Karpas-422 (cell line): ENCODE results near the gene GUCA1A. TPM values are rescaled to one million over a fixed set of nuclear protein-coding genes. Genes with fewer than 3 reads are reported as not detected.

Source experiments
- DNase-seq: peaks from one replicate; pipeline ENCODE4 v3.0.0-alpha.2; 2015
- H2AFZ ChIP-seq: fragments of 200-600 bp; sonication (generic); 2 replicates; pipeline ENCODE4 v1.6.1; 2014; ENCODE audit warnings: antibody characterized with exemption, low read length, mixed read lengths
- H3K27ac ChIP-seq: fragments of 200-600 bp; sonication (generic); 2 replicates; pipeline ENCODE4 v1.5.1; 2014; ENCODE audit warnings: mild to moderate bottlenecking, low read length, moderate library complexity
- H3K27me3 ChIP-seq: fragments of 200-600 bp; sonication (generic); 2 replicates; pipeline ENCODE4 v1.6.1; 2014; ENCODE audit warnings: low read length, mixed read lengths
- H3K36me3 ChIP-seq: fragments of 200-600 bp; sonication (generic); 2 replicates; pipeline ENCODE4 v1.6.1; 2014; ENCODE audit warnings: low read length, mixed read lengths; ENCODE audit not compliant: insufficient read depth
- H3K4me1 ChIP-seq: fragments of 200-600 bp; sonication (generic); 2 replicates; pipeline ENCODE4 v1.6.1; 2014; ENCODE audit warnings: mild to moderate bottlenecking, low read length, mixed read lengths
- H3K4me2 ChIP-seq: fragments of 200-600 bp; sonication (generic); 2 replicates; pipeline ENCODE4 v1.6.1; 2014; ENCODE audit warnings: low read length, low read depth, mild to moderate bottlenecking; ENCODE audit not compliant: poor library complexity, severe bottlenecking
- H3K4me3 ChIP-seq: fragments of 200-600 bp; sonication (generic); 2 replicates; pipeline ENCODE4 v1.5.1; 2014; ENCODE audit warnings: mild to moderate bottlenecking, antibody characterized with exemption, low read length, mixed read lengths
- H3K79me2 ChIP-seq: fragments of 200-600 bp; sonication (generic); 2 replicates; pipeline ENCODE4 v1.6.1; 2014; ENCODE audit warnings: mild to moderate bottlenecking, low read length, mixed read lengths
- H3K9ac ChIP-seq: fragments of 200-600 bp; sonication (generic); 2 replicates; pipeline ENCODE4 v1.6.0; 2014; ENCODE audit warnings: low read length
- H3K9me2 ChIP-seq: fragments of 200-600 bp; sonication (generic), shearing (Covaris generic); replicated peaks from 2 replicates; pipeline ENCODE4 v1.6.0; 2014; ENCODE audit warnings: mild to moderate bottlenecking, low read length, moderate library complexity; ENCODE audit not compliant: insufficient read depth
- H3K9me3 ChIP-seq: fragments of 300-700, 200-600 bp; sonication (generic); 2 replicates; pipeline ENCODE4 v1.6.1; 2014; ENCODE audit warnings: low read length, mixed read lengths
- H4K20me1 ChIP-seq: fragments of 200-600 bp; sonication (generic); 2 replicates; pipeline ENCODE4 v1.6.1; 2014; ENCODE audit warnings: mild to moderate bottlenecking, antibody characterized with exemption, low read length, low read depth; ENCODE audit not compliant: insufficient read depth
- total RNA-seq: library from RNA; depleted of rRNA; stranded (reverse); fragments of >200 nt; shearing (Covaris generic); gene quantifications from 2 replicates; pipeline ENCODE4 v1.2.3, GENCODE V29; 2014; ENCODE audit warnings: low replicate concordance

GUCA1A gene
- total RNA-seq, 1 experiment from 2014 or later, result not detected

DNA sequence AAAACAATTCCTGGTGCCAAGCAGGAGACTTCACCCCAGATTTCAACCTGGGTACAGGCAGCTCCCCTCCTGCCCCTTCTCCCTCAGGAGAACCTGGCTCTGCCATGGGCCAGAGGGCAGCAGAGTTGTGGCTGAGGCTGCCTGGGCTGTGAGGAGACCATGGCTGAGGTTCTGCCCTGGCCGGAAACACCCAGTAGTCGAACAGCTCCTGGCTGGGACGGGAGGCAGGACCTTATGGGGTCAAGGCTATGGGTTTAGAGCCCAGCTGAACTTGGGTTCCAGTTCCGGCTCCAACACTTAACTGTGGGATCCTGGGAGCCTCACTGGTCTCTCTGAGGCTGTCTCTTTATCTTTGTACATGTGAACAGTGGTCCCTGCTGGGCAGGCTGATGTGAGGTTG, 39.2 kb upstream of the GUCA1A start:
- no peak overlapping the region for H2AFZ ChIP-seq
- no peaks in the 10 kb centered on the region for H3K9me2 ChIP-seq
- no peak overlapping the region for H3K9ac ChIP-seq
- H3K9me3 ChIP-seq, result no peaks in the 10 kb centered on the region
- H3K27ac ChIP-seq, result no peak overlapping the region
- H3K4me3 ChIP-seq, result no peak overlapping the region
- H3K4me2 ChIP-seq, result no peak overlapping the region
- H3K27me3 ChIP-seq, result no peaks in the 10 kb centered on the region
- no peaks in the 10 kb centered on the region for H3K79me2 ChIP-seq
- peaks cover 21% of the 10 kb centered on the region for H3K4me1 ChIP-seq
- no peaks in the 10 kb centered on the region for H4K20me1 ChIP-seq
- H3K36me3 ChIP-seq, result no peaks in the 10 kb centered on the region
- no peak for DNase-seq

- peak; percentile 49 for DNase-seq
- no peaks in the 10 kb centered on the region for H4K20me1 ChIP-seq
- H3K27me3 ChIP-seq, result no peaks in the 10 kb centered on the region
- peak overlapping the region; percentile 34; the same call in 1 of the 2 replicates for H2AFZ ChIP-seq
- no peak overlapping the region for H3K27ac ChIP-seq
- H3K36me3 ChIP-seq, result no peaks in the 10 kb centered on the region
- no peaks in the 10 kb centered on the region for H3K79me2 ChIP-seq
- no peak overlapping the region for H3K4me2 ChIP-seq
- no peaks in the 10 kb centered on the region for H3K9me3 ChIP-seq
- peaks cover 24% of the 10 kb centered on the region for H3K4me1 ChIP-seq
- H3K9me2 ChIP-seq, result no peaks in the 10 kb centered on the region
- no peak overlapping the region for H3K4me3 ChIP-seq
- no peak overlapping the region for H3K9ac ChIP-seq
These were observed 38.0 kb upstream of the GUCA1A start for GRCh38 chr6:42135161-42135560.

- Histone ChIP-seq H3K27me3 (no peaks in the 10 kb centered on the region), H3K9me2 (no peaks in the 10 kb centered on the region), H3K9me3 (no peaks in the 10 kb centered on the region), H3K4me2 (no peak overlapping the region), H4K20me1 (no peaks in the 10 kb centered on the region), H3K4me1 (peaks cover 28% of the 10 kb centered on the region), H2AFZ (no peak overlapping the region), H3K79me2 (no peaks in the 10 kb centered on the region), H3K27ac (no peak overlapping the region), H3K4me3 (no peak overlapping the region), H3K9ac (no peak overlapping the region), H3K36me3 (no peaks in the 10 kb centered on the region)
- no peak for DNase-seq
These were observed 37.4 kb upstream of the GUCA1A start for GRCh38 chr6:42135722-42136121.

DNA sequence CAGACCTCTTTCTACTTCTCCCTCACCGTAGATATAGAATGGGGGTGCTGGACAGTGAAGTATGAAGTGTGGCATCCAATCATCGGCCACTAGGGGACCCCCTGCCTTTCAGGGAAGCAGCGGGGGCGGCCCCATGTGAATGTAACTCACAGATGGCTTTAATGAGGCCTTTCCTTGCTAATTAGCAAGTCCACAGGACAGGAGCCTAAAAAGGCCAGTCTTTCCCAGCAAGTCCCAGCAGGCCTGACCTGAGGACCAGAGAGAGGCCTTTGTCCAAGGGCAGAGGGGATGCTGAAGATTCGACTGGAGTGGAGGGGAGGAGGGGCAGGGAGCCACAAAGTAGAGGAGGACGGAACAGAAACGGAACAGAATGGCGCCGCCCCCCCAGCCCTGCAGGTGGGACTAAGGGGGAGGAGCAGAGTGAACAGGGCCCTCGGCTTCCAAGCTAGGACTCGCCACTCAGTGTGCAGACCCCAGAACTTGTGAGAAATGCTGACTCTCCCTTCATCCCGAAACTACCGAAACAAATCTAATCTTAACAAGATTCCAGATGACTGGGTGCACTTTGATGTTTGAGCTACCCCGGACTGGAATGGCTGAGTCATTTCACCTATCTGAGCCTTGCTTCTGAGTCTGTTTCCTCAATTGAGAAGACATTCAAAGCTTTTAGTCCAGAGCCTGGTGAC, 36.5 kb upstream of the GUCA1A start:
- peak; percentile 88 for DNase-seq
- peak overlapping the region; percentile 97 for H2AFZ ChIP-seq

DNA sequence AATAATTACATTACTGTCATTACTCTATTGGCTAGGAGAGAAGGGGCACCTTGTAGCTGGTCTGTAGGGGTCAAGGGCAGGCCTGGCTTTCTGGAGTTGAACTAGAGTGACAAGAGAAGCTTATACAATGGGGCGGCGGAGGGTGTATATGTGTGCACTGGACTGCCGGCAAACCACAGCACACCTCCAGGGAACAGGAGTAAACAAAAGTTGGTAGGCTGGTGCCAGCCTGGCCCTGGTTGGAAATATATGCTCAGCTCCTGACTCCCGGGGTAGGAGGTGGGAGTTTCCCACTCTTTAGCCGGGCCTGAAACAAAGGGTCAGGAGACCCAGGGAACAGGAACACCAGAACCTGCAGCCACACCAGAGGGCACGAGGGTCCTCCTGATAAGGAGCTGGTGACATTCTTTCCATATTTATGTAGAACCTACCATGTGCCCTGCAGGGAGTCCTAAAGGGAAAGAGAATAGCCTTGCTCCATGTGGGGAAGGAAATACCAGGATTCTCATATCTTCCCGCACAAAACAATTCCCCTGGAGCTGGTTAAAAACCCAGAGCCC, 35.9 kb upstream of the GUCA1A start:
- H3K9ac ChIP-seq, result peak overlapping the region; percentile 52
- H3K27me3 ChIP-seq, result no peaks in the 10 kb centered on the region
- peak overlapping the region; percentile 27; the same call in 1 of the 2 replicates for H3K4me3 ChIP-seq
- peak overlapping the region; percentile 63 for H3K4me2 ChIP-seq
- H3K9me3 ChIP-seq, result no peaks in the 10 kb centered on the region
- peaks cover 28% of the 10 kb centered on the region for H3K4me1 ChIP-seq
- no peaks in the 10 kb centered on the region for H3K79me2 ChIP-seq
- no peak overlapping the region for H3K27ac ChIP-seq
- H3K36me3 ChIP-seq, result no peaks in the 10 kb centered on the region
- peak overlapping the region; percentile 97 for H2AFZ ChIP-seq
- no peak for DNase-seq
- H3K9me2 ChIP-seq, result no peaks in the 10 kb centered on the region
- H4K20me1 ChIP-seq, result no peaks in the 10 kb centered on the region

More for the DNA sequence above, 36.5 kb upstream of the GUCA1A start:
- no peaks in the 10 kb centered on the region for H3K9me2 ChIP-seq
- H3K4me3 ChIP-seq, result peak overlapping the region; percentile 27; the same call in 1 of the 2 replicates
- no peaks in the 10 kb centered on the region for H4K20me1 ChIP-seq
- H3K27ac ChIP-seq, result no peak overlapping the region
- peak overlapping the region; percentile 63 for H3K4me2 ChIP-seq
- peaks cover 28% of the 10 kb centered on the region for H3K4me1 ChIP-seq
- peak overlapping the region; percentile 52 for H3K9ac ChIP-seq
- no peaks in the 10 kb centered on the region for H3K9me3 ChIP-seq
- H3K79me2 ChIP-seq, result no peaks in the 10 kb centered on the region
- H3K36me3 ChIP-seq, result no peaks in the 10 kb centered on the region
- H3K27me3 ChIP-seq, result no peaks in the 10 kb centered on the region

- no peaks in the 10 kb centered on the region for H3K36me3 ChIP-seq
- H3K4me2 ChIP-seq, result no peak overlapping the region
- no peaks in the 10 kb centered on the region for H3K27me3 ChIP-seq
- H4K20me1 ChIP-seq, result no peaks in the 10 kb centered on the region
- peaks cover 28% of the 10 kb centered on the region for H3K4me1 ChIP-seq
- no peak overlapping the region for H3K27ac ChIP-seq
- no peaks in the 10 kb centered on the region for H3K9me3 ChIP-seq
- H2AFZ ChIP-seq, result no peak overlapping the region
- H3K9ac ChIP-seq, result no peak overlapping the region
- H3K9me2 ChIP-seq, result no peaks in the 10 kb centered on the region
- H3K79me2 ChIP-seq, result no peaks in the 10 kb centered on the region
- no peak overlapping the region for H3K4me3 ChIP-seq
- no peak for DNase-seq
These were observed 35.0 kb upstream of the GUCA1A start for GRCh38 chr6:42138190-42138589.

DNA sequence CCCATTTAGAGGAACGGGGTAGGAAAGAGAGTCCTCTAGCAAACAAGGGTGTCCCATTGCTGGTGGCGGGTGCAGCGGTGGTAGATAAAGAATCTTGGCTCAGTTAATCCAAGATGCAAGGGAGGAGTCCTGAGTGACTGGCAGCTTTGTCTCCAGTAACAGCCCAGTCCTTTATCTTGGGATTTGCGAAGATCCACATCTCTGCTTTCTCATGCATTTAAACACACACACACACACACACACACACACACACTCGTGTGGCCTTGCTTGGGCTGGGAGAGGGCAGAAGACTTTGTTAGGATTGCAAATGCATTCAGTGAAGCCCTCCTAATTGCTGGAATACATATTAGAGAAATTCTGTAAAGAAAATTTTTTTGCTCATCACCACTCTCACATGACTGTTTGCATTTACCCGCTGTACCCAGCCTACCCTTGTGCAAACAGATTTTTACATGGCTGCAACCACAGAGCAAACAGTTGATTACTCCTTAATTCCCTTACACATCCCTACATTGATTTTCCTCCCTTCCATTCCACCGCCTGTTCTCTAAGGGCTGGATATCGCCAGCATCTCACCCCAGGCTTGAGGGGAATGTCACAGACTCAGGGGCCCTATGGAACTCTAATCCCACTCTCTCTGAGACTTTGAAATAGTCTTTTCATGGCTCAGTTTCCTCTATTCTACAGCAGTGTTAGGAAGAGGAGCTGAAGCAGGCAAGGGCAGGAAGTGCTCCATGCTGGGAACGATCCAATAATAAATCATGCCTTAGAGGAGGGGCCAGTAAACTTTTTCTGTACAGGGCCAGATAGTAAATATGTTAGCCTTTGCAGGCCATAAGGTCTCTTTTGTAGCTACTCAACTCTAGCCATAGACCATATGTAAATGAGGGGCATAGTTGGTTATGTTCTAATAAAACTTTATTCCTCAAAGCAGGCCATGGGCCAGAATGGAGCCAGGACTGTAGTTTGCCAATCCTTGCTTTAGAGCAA, 34.2 kb upstream of the GUCA1A start:
- H2AFZ ChIP-seq, result no peak overlapping the region

DNA sequence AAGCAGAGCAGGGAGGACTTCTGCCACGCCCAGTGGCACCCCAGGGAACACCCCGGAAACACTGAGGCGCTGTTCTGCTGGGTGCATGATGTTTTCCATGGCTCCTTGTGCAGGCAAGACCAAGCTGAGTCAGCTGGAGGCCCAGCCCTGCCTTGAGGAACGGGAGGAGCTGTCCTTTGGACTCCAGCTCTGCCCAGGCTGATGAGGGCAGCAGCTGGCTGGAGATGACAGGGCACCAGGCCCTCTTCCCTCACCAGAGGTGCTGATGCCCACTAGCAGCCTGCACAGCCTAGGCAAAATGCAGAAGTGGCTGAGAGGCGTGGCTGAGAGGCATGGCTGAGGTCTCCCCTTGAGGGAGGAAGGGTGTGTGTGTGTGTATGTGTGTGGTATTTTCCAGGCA, 33.1 kb upstream of the GUCA1A start:
- Histone ChIP-seq H3K36me3 (no peaks in the 10 kb centered on the region), H3K4me3 (no peak overlapping the region), H3K4me1 (peaks cover 25% of the 10 kb centered on the region), H3K9me3 (no peaks in the 10 kb centered on the region), H4K20me1 (no peaks in the 10 kb centered on the region), H3K79me2 (no peaks in the 10 kb centered on the region), H2AFZ (no peak overlapping the region), H3K4me2 (peak overlapping the region; percentile 3), H3K27me3 (no peaks in the 10 kb centered on the region), H3K9me2 (no peaks in the 10 kb centered on the region), H3K9ac (no peak overlapping the region), H3K27ac (no peak overlapping the region)
- peak; percentile 62 for DNase-seq

More for the DNA sequence above, 34.2 kb upstream of the GUCA1A start:
- Histone ChIP-seq H3K4me2 (no peak overlapping the region), H3K27ac (no peak overlapping the region), H3K36me3 (no peaks in the 10 kb centered on the region), H3K9me2 (no peaks in the 10 kb centered on the region), H4K20me1 (no peaks in the 10 kb centered on the region), H3K9ac (no peak overlapping the region), H3K9me3 (no peaks in the 10 kb centered on the region), H3K4me3 (no peak overlapping the region), H3K27me3 (no peaks in the 10 kb centered on the region), H3K79me2 (no peaks in the 10 kb centered on the region), H3K4me1 (peaks cover 28% of the 10 kb centered on the region)
- no peak for DNase-seq
